ENCODE results near the gene PSMC3IP.
"Not testable (repeated sequence)": the region's sequence is repeated elsewhere in the genome, so short reads cannot be mapped to it uniquely, and the experiment has no call there.

DNA sequence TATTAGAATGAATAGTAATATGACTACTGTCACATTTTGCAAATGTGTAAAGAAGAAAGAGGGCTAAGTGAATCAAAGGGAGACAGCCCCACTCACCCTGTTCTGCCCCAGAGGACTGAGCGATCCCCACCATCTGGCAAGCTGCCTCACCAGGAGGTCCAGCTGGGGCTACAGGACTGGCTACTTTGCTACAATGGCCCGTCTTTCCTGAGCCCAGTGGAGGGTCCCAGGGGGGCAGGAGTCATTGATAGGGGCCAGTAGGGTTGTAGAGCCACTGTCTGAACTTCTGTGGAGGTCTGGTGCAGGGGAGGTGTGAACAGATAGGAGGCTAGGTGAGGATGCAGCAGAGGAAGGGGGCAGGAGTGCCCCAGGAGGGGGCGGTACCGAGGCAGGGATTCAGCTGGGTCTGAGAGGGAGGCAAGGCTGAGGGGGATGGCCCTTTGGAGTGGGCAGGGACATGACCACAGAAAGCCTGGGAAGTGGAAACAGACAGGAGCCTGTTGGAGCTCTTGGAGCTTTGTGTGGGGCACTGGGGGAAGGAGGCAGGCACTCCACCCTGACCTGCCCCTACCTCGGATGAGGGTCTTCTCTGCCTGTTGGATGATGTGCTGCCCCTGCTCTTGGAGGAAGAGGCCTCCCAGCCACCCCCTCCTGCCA lies 21.4 kb downstream of the PSMC3IP start:
- not testable (repeated sequence) for TF ChIP-seq POLR2A (IDR thresholded peaks at IDR 0.05; ENCODE audit: low read length); GATA1 (IDR thresholded peaks at IDR 0.05; ENCODE audit: low read depth, low read length)

Data from erythroblast (primary cell).